GM23338 (cell line): ENCODE results near the gene TLE3. TPM values are rescaled to one million over a fixed set of nuclear protein-coding genes. Genes with fewer than 3 reads are reported as not detected.

Experiments used
- ATAC-seq: fragments of 200-7000 bp; cut with Tn5 transposase; 3 replicates; pipeline ENCODE4 v1.9.1; 2020
- DNase-seq: peaks from one replicate; pipeline ENCODE4 v3.0.0-alpha.2; 2015; ENCODE audit warnings: low spot score
- H2AFZ ChIP-seq: fragments of 200-600 bp; sonication (generic); 2 replicates; pipeline ENCODE4 v1.8.0; 2016; ENCODE audit warnings: antibody characterized with exemption, mild to moderate bottlenecking, moderate library complexity
- H3F3A ChIP-seq: fragments of 200-600 bp; sonication (generic); replicated peaks from 2 replicates; pipeline ENCODE4 v1.8.0; 2017; ENCODE audit warnings: antibody characterized with exemption, mixed run types, low read depth
- H3K27ac ChIP-seq: fragments of 200-600 bp; sonication (generic); 2 replicates; pipeline ENCODE4 v1.6.1; 2016; ENCODE audit warnings: low read depth
- H3K27me3 ChIP-seq: fragments of 200-600 bp; sonication (generic); 2 replicates; pipeline ENCODE4 v1.8.0; 2016; ENCODE audit warnings: mild to moderate bottlenecking, mixed run types, moderate library complexity; ENCODE audit not compliant: insufficient read depth
- H3K36me3 ChIP-seq: fragments of 200-600 bp; sonication (generic); 2 replicates; pipeline ENCODE4 v1.8.0; 2016; ENCODE audit warnings: mild to moderate bottlenecking; ENCODE audit not compliant: insufficient read depth
- H3K4me1 ChIP-seq: fragments of 200-600 bp; sonication (generic); 2 replicates; pipeline ENCODE4 v1.8.0; 2016; ENCODE audit warnings: mild to moderate bottlenecking, moderate library complexity; ENCODE audit not compliant: insufficient read depth
- H3K4me2 ChIP-seq: fragments of 200-600 bp; sonication (generic); 2 replicates; pipeline ENCODE4 v1.7.1; 2017; ENCODE audit warnings: mixed run types
- H3K4me3 ChIP-seq: fragments of 200-600 bp; sonication (generic); 2 replicates; pipeline ENCODE4 v1.6.1; 2016; ENCODE audit warnings: mixed run types
- H3K79me2 ChIP-seq: fragments of 200-600 bp; sonication (generic); replicated peaks from 2 replicates; pipeline ENCODE4 v1.8.0; 2017; ENCODE audit warnings: mild to moderate bottlenecking; ENCODE audit not compliant: insufficient read depth
- H3K9me2 ChIP-seq: fragments of 200-600 bp; sonication (generic); 2 replicates; pipeline ENCODE4 v1.8.0; 2017; ENCODE audit not compliant: insufficient read depth
- H4K20me1 ChIP-seq: fragments of 200-600 bp; sonication (generic); replicated peaks from 2 replicates; pipeline ENCODE4 v1.8.0; 2017; ENCODE audit warnings: mild to moderate bottlenecking; ENCODE audit not compliant: insufficient read depth
- H3K27ac Mint-ChIP-seq: 2 replicates; pipeline ENCODE4 v1.8.0; 2020; ENCODE audit warnings: inconsistent platforms, mild to moderate bottlenecking, moderate library complexity, mixed read lengths
- H3K27me3 Mint-ChIP-seq: 3 replicates; pipeline ENCODE4 v1.8.0; 2022; ENCODE audit warnings: low read depth, mild to moderate bottlenecking, moderate library complexity, mixed read lengths, inconsistent platforms; ENCODE audit not compliant: insufficient read depth, poor library complexity
- H3K36me3 Mint-ChIP-seq: 3 replicates; pipeline ENCODE4 v1.8.0; 2021; ENCODE audit warnings: low read depth, mild to moderate bottlenecking, inconsistent platforms, moderate library complexity, mixed read lengths
- H3K4me1 Mint-ChIP-seq: 3 replicates; pipeline ENCODE4 v1.8.0; 2020; ENCODE audit warnings: mild to moderate bottlenecking, inconsistent platforms, mixed read lengths
- H3K4me3 Mint-ChIP-seq: 3 replicates; pipeline ENCODE4 v1.8.0; 2021; ENCODE audit warnings: moderate library complexity, mild to moderate bottlenecking, inconsistent platforms, mixed read lengths
- H3K9me3 Mint-ChIP-seq: 3 replicates; pipeline ENCODE4 v1.8.0; 2020; ENCODE audit warnings: moderate library complexity, mild to moderate bottlenecking, inconsistent platforms, mixed read lengths
- CREB1 ChIP-seq: fragments of 250-450 bp; sonication (Bioruptor Pico); IDR thresholded peaks from 2 replicates; pipeline ENCODE4 v1.5.0; 2020; ENCODE audit warnings: low read depth, mild to moderate bottlenecking, moderate library complexity
- CTCF ChIP-seq, 2 experiments: fragments of 200-600 bp in 1 of 2; sonication (generic) in 1 of 2; conservative IDR thresholded peaks; 2 replicates each; pipeline versions ENCODE4 v1.5.1 to v1.6.1; 2016 to 2017; ENCODE audit warnings: antibody characterized with exemption in 2 of 2, low read depth in 2 of 2, mild to moderate bottlenecking in 2 of 2, moderate library complexity in 1 of 2
- ETS1 ChIP-seq: IDR thresholded peaks from 2 replicates; pipeline ENCODE4 v1.6.1; 2016; ENCODE audit warnings: antibody characterized with exemption
- EZH2 ChIP-seq: fragments of 200-600 bp; sonication (generic); IDR thresholded peaks from one replicate; pipeline ENCODE4 v1.8.0; 2017; ENCODE audit warnings: antibody characterized with exemption, mild to moderate bottlenecking, low read depth; ENCODE audit not compliant: unreplicated experiment
- EZH2phosphoT487 ChIP-seq: fragments of 200-600 bp; sonication (generic); IDR thresholded peaks from one replicate; pipeline ENCODE4 v1.8.1; 2018; ENCODE audit warnings: antibody characterized with exemption; ENCODE audit not compliant: unreplicated experiment
- JUNB ChIP-seq: IDR thresholded peaks from one replicate; pipeline ENCODE4 v1.6.1; 2016; ENCODE audit warnings: antibody characterized with exemption; ENCODE audit not compliant: unreplicated experiment
- NANOG ChIP-seq: IDR thresholded peaks from 2 replicates; pipeline ENCODE4 v1.6.1; 2016; ENCODE audit warnings: antibody characterized with exemption, borderline replicate concordance
- POLR2AphosphoS5 ChIP-seq: IDR thresholded peaks from 2 replicates; pipeline ENCODE4 v1.6.1; 2016; ENCODE audit warnings: antibody characterized with exemption, low read depth
- REST ChIP-seq: IDR thresholded peaks from one replicate; pipeline ENCODE4 v1.6.1; 2018; ENCODE audit warnings: antibody characterized with exemption; ENCODE audit not compliant: unreplicated experiment
- STAT1 ChIP-seq: IDR thresholded peaks from one replicate; pipeline ENCODE4 v1.6.1; 2016; ENCODE audit warnings: antibody characterized with exemption; ENCODE audit not compliant: unreplicated experiment
- ZNF114 ChIP-seq: fragments of 250-450 bp; sonication (Bioruptor Pico); IDR thresholded peaks from 2 replicates; pipeline ENCODE4 v1.5.0; 2020; ENCODE audit warnings: mild to moderate bottlenecking, moderate library complexity
- ZNF331 ChIP-seq: fragments of 250-450 bp; sonication (Bioruptor Pico); IDR thresholded peaks from 2 replicates; pipeline ENCODE4 v1.5.0; 2020; ENCODE audit warnings: low read depth, mild to moderate bottlenecking, moderate library complexity
- ZNF462 ChIP-seq: fragments of 250-450 bp; sonication (Bioruptor Pico); IDR thresholded peaks from 2 replicates; pipeline ENCODE4 v1.5.0; 2020; ENCODE audit warnings: mild to moderate bottlenecking, moderate library complexity
- polyA plus RNA-seq: library from polyadenylated mRNA; unstranded; fragments of >200 nt; fragmentation: Nextera tagmentation; extraction: Ambion mirVana; gene quantifications from 2 replicates; pipeline ENCODE4 v1.2.1, GENCODE V29; 2016
- total RNA-seq: library from RNA; depleted of rRNA; stranded (reverse); fragments of >200 nt; shearing (Covaris generic); gene quantifications from 2 replicates; pipeline ENCODE4 v1.2.3, GENCODE V29; 2014

Gene TLE3
- total and polyA plus RNA-seq, 2 experiments from 2014 or later = 10.4 to 79.5 TPM

GRCh38 chr15:70051948-70052633 is 45.6 kb downstream of the TLE3 start:
- no peak overlapping the region for H2AFZ ChIP-seq
- no peak for DNase-seq
- Mint-ChIP-seq H3K36me3 (peaks cover 71% of the 10 kb centered on the region), H3K4me3 (no peak overlapping the region), H3K4me1 (peaks cover 18% of the 10 kb centered on the region), H3K9me3 (no peaks in the 10 kb centered on the region; the same call in 2 of the 3 replicates), H3K27me3 (peaks cover 8% of the 10 kb centered on the region), H3K27ac (no peak overlapping the region)
- H3K9me2 ChIP-seq = no peaks in the 10 kb centered on the region
- peaks cover 10% of the 10 kb centered on the region for H4K20me1 ChIP-seq
- TF ChIP-seq EZH2 (no peak), REST (no peak), ETS1 (no peak), ZNF462 (CRISPR knock-in tag) (no peak), EZH2phosphoT487 (no peak), ZNF331 (CRISPR knock-in tag) (no peak), STAT1 (no peak), NANOG (no peak), JUNB (no peak), CTCF (conservative IDR thresholded peaks at IDR 0.05; ENCODE audit: low read depth in 2 of 2) (no peak), CREB1 (CRISPR knock-in tag) (no peak), ZNF114 (no peak), POLR2AphosphoS5 (no peak)
- no peaks in the 10 kb centered on the region for H3K27me3 ChIP-seq
- ATAC-seq = no peak
- no peak overlapping the region for H3K4me3 ChIP-seq
- peaks cover 14% of the 10 kb centered on the region for H3K4me1 ChIP-seq
- H3K79me2 ChIP-seq = no peaks in the 10 kb centered on the region
- H3K36me3 ChIP-seq = peaks cover 4% of the 10 kb centered on the region; the same call in 1 of the 2 replicates
- no peak overlapping the region for H3K4me2 ChIP-seq
- no peaks in the 10 kb centered on the region for H3F3A ChIP-seq
- no peak overlapping the region for H3K27ac ChIP-seq
